ENCODE results near the gene RBM42. TPM values are rescaled to one million over a fixed set of nuclear protein-coding genes. Genes with fewer than 3 reads are reported as not detected.

The RBM42 gene
- total and polyA plus RNA-seq, 9 of the 15 experiments (the other 6 are each of a cell fraction or from before 2014, with no cell fraction given): 5.7 to 149 (median 32.4) TPM

- TF ChIP-seq MAZ (CRISPR knock-in tag; conservative IDR thresholded peaks at IDR 0.05 in 1 of 2, IDR thresholded peaks at IDR 0.05 in 1 of 2) (peak; percentile 82 to 95), SMAD4 (CRISPR knock-in tag; conservative IDR thresholded peaks at IDR 0.05) (peak; percentile 86), KAT7 (CRISPR knock-in tag; IDR thresholded peaks at IDR 0.05; ENCODE audit: borderline replicate concordance) (peak; percentile 84; the same call in 1 of the 2 replicates), ZNF785 (CRISPR knock-in tag; IDR thresholded peaks at IDR 0.05) (no peak), TCF7L2 (IDR thresholded peaks at IDR 0.05; ENCODE audit: low read depth, low read length) (peak; percentile 97), PML (IDR thresholded peaks at IDR 0.05; ENCODE audit: low read length) (peak; percentile 45; the same call in 1 of the 2 replicates), MAFK (IDR thresholded peaks at IDR 0.05; ENCODE audit: low read length) (no peak), STAT5B (CRISPR knock-in tag; IDR thresholded peaks at IDR 0.05) (no peak), L3MBTL2 (IDR thresholded peaks at IDR 0.05) (peak; percentile 99), TEAD4 (IDR thresholded peaks at IDR 0.05; ENCODE audit: low read length) (no peak), TEAD4 (CRISPR knock-in tag; IDR thresholded peaks at IDR 0.05; ENCODE audit: borderline replicate concordance) (peak; percentile 96), RBM39 (optimal IDR thresholded peaks at IDR 0.05; ENCODE audit: low read depth, low read length) (no peak), DACH1 (IDR thresholded peaks at IDR 0.05; ENCODE audit: partially characterized antibody) (peak; percentile 87), ELF4 (CRISPR knock-in tag; IDR thresholded peaks at IDR 0.05) (no peak), ZNF589 (CRISPR knock-in tag; IDR thresholded peaks at IDR 0.05; ENCODE audit: low read depth) (peak; percentile 31; the same call in 1 of the 2 replicates), SMAD1 (IDR thresholded peaks at IDR 0.05; ENCODE audit: low read depth, low read length, partially characterized antibody) (peak; percentile 57), ZNF143 (CRISPR knock-in tag; IDR thresholded peaks at IDR 0.05) (peak; percentile 69), GABPB1 (CRISPR knock-in tag; IDR thresholded peaks at IDR 0.05) (peak; percentile 71), RBM34 (IDR thresholded peaks at IDR 0.05; ENCODE audit: borderline replicate concordance, insufficient read depth, low read length) (no peak), MCM2 (IDR thresholded peaks at IDR 0.05; ENCODE audit: low read depth) (no peak), MITF (IDR thresholded peaks at IDR 0.05) (no peak), HES1 (IDR thresholded peaks at IDR 0.05; ENCODE audit: low read depth) (no peak)
- TF ChIP-seq, protein P1, sequence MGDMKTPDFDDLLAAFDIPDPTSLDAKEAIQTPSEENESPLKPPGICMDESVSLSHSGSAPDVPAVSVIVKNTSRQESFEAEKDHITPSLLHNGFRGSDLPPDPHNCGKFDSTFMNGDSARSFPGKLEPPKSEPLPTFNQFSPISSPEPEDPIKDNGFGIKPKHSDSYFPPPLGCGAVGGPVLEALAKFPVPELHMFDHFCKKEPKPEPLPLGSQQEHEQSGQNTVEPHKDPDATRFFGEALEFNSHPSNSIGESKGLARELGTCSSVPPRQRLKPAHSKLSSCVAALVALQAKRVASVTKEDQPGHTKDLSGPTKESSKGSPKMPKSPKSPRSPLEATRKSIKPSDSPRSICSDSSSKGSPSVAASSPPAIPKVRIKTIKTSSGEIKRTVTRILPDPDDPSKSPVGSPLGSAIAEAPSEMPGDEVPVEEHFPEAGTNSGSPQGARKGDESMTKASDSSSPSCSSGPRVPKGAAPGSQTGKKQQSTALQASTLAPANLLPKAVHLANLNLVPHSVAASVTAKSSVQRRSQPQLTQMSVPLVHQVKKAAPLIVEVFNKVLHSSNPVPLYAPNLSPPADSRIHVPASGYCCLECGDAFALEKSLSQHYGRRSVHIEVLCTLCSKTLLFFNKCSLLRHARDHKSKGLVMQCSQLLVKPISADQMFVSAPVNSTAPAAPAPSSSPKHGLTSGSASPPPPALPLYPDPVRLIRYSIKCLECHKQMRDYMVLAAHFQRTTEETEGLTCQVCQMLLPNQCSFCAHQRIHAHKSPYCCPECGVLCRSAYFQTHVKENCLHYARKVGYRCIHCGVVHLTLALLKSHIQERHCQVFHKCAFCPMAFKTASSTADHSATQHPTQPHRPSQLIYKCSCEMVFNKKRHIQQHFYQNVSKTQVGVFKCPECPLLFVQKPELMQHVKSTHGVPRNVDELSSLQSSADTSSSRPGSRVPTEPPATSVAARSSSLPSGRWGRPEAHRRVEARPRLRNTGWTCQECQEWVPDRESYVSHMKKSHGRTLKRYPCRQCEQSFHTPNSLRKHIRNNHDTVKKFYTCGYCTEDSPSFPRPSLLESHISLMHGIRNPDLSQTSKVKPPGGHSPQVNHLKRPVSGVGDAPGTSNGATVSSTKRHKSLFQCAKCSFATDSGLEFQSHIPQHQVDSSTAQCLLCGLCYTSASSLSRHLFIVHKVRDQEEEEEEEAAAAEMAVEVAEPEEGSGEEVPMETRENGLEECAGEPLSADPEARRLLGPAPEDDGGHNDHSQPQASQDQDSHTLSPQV (IDR thresholded peaks at IDR 0.05): peak; percentile 95
These were observed 14.7 kb downstream of the RBM42 start (continued) for GRCh38 chr19:35643255-35644205.

Measured in K562 (cell line).